K562 (cell line): ENCODE measurements around the gene TRPC1. TPM values are rescaled to one million over a fixed set of nuclear protein-coding genes. Genes with fewer than 3 reads are reported as not detected.

Source experiments
- ARID2 ChIP-seq: fragments of 450-650 bp; IDR thresholded peaks from 2 replicates; pipeline ENCODE4 v1.6.1; 2017; ENCODE audit warnings: antibody characterized with exemption, mild to moderate bottlenecking
- ETS1 ChIP-seq: conservative IDR thresholded peaks from 2 replicates; pipeline ENCODE4 v1.6.1; 2011; ENCODE audit warnings: low read depth, mild to moderate bottlenecking, low read length; ENCODE audit not compliant: control insufficient read depth
- MAZ ChIP-seq, 2 experiments: fragments of 450-650 bp in 1 of 2; sonication (generic) in 1 of 2; formaldehyde crosslinking; IDR thresholded peaks in 1 of 2; conservative IDR thresholded peaks in 1 of 2; 2 replicates each; pipeline versions ENCODE4 v1.4.0 to v1.5.0; 2020; ENCODE audit warnings: mild to moderate bottlenecking in 1 of 2, missing genetic modification reagents in 1 of 2
- polyA plus RNA-seq, 8 experiments: library from polyadenylated mRNA; depleted of rRNA in 4 of 8; stranded (reverse) in 5 of 8; unstranded in 3 of 8; fragments of >200 nt; fragmentation: Nextera tagmentation in 2 of 8; fragmentation: Illumina TruSeq in 1 of 8; extraction: Ambion mirVana in 2 of 8; extraction: Trizol in 1 of 8; gene quantifications; 2 replicates each; pipeline versions ENCODE4 v1.2.1 to v1.2.3, GENCODE V29; 2011 to 2014; ENCODE audit warnings: inconsistent platforms in 1 of 8, missing spikeins in 1 of 8
- total RNA-seq, 7 experiments: library from RNA; depleted of rRNA in 6 of 7; stranded (reverse); fragments of >200 nt in 6 of 7; fragmentation: Illumina TruSeq in 2 of 7; extraction: Trizol in 2 of 7; gene quantifications; 2 replicates each; pipeline versions ENCODE4 v1.2.1 to v1.2.3, GENCODE V29; 2011 to 2021; ENCODE audit warnings: low replicate concordance in 1 of 7
- TF ChIP-seq, protein P1 (sequence below), 2 experiments: IDR thresholded peaks in 1 of 2; conservative IDR thresholded peaks in 1 of 2; 2 replicates each; pipeline ENCODE4 v1.6.1; 2016; ENCODE audit warnings: low read depth in 2 of 2, mild to moderate bottlenecking in 1 of 2, missing compliant biosample characterization in 1 of 2, missing genetic modification characterization in 1 of 2, moderate library complexity in 1 of 2
- TF ChIP-seq, protein P2 (sequence below): fragments of 250-450 bp; sonication (Bioruptor Pico); IDR thresholded peaks from 2 replicates; pipeline ENCODE4 v1.4.0; 2020; ENCODE audit warnings: mild to moderate bottlenecking, moderate library complexity, borderline replicate concordance
- TF ChIP-seq, protein P3 (sequence below): fragments of 200-600 bp; sonication (generic); IDR thresholded peaks from one replicate; pipeline ENCODE4 v1.6.1; 2012; ENCODE audit warnings: mild to moderate bottlenecking, low read depth, low read length, inconsistent platforms

The TRPC1 gene
- total and polyA plus RNA-seq, 9 of the 15 experiments (the other 6 are each of a cell fraction or from before 2014, with no cell fraction given): 1.4 to 6.5 (median 3.0) TPM

GRCh38 chr3:142723968-142724681 is at the start of gene TRPC1 (continued):
- TF ChIP-seq, protein P1, sequence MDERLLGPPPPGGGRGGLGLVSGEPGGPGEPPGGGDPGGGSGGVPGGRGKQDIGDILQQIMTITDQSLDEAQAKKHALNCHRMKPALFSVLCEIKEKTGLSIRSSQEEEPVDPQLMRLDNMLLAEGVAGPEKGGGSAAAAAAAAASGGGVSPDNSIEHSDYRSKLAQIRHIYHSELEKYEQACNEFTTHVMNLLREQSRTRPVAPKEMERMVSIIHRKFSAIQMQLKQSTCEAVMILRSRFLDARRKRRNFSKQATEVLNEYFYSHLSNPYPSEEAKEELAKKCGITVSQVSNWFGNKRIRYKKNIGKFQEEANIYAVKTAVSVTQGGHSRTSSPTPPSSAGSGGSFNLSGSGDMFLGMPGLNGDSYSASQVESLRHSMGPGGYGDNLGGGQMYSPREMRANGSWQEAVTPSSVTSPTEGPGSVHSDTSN (CRISPR knock-in tag; IDR thresholded peaks at IDR 0.05; ENCODE audit: low read depth): no peak
- TF ChIP-seq, protein P1 (tag; conservative IDR thresholded peaks at IDR 0.05; ENCODE audit: low read depth): no peak
- TF ChIP-seq, protein P2, sequence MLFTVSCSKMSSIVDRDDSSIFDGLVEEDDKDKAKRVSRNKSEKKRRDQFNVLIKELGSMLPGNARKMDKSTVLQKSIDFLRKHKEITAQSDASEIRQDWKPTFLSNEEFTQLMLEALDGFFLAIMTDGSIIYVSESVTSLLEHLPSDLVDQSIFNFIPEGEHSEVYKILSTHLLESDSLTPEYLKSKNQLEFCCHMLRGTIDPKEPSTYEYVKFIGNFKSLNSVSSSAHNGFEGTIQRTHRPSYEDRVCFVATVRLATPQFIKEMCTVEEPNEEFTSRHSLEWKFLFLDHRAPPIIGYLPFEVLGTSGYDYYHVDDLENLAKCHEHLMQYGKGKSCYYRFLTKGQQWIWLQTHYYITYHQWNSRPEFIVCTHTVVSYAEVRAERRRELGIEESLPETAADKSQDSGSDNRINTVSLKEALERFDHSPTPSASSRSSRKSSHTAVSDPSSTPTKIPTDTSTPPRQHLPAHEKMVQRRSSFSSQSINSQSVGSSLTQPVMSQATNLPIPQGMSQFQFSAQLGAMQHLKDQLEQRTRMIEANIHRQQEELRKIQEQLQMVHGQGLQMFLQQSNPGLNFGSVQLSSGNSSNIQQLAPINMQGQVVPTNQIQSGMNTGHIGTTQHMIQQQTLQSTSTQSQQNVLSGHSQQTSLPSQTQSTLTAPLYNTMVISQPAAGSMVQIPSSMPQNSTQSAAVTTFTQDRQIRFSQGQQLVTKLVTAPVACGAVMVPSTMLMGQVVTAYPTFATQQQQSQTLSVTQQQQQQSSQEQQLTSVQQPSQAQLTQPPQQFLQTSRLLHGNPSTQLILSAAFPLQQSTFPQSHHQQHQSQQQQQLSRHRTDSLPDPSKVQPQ (CRISPR knock-in tag): no peak
- TF ChIP-seq, protein P3, sequence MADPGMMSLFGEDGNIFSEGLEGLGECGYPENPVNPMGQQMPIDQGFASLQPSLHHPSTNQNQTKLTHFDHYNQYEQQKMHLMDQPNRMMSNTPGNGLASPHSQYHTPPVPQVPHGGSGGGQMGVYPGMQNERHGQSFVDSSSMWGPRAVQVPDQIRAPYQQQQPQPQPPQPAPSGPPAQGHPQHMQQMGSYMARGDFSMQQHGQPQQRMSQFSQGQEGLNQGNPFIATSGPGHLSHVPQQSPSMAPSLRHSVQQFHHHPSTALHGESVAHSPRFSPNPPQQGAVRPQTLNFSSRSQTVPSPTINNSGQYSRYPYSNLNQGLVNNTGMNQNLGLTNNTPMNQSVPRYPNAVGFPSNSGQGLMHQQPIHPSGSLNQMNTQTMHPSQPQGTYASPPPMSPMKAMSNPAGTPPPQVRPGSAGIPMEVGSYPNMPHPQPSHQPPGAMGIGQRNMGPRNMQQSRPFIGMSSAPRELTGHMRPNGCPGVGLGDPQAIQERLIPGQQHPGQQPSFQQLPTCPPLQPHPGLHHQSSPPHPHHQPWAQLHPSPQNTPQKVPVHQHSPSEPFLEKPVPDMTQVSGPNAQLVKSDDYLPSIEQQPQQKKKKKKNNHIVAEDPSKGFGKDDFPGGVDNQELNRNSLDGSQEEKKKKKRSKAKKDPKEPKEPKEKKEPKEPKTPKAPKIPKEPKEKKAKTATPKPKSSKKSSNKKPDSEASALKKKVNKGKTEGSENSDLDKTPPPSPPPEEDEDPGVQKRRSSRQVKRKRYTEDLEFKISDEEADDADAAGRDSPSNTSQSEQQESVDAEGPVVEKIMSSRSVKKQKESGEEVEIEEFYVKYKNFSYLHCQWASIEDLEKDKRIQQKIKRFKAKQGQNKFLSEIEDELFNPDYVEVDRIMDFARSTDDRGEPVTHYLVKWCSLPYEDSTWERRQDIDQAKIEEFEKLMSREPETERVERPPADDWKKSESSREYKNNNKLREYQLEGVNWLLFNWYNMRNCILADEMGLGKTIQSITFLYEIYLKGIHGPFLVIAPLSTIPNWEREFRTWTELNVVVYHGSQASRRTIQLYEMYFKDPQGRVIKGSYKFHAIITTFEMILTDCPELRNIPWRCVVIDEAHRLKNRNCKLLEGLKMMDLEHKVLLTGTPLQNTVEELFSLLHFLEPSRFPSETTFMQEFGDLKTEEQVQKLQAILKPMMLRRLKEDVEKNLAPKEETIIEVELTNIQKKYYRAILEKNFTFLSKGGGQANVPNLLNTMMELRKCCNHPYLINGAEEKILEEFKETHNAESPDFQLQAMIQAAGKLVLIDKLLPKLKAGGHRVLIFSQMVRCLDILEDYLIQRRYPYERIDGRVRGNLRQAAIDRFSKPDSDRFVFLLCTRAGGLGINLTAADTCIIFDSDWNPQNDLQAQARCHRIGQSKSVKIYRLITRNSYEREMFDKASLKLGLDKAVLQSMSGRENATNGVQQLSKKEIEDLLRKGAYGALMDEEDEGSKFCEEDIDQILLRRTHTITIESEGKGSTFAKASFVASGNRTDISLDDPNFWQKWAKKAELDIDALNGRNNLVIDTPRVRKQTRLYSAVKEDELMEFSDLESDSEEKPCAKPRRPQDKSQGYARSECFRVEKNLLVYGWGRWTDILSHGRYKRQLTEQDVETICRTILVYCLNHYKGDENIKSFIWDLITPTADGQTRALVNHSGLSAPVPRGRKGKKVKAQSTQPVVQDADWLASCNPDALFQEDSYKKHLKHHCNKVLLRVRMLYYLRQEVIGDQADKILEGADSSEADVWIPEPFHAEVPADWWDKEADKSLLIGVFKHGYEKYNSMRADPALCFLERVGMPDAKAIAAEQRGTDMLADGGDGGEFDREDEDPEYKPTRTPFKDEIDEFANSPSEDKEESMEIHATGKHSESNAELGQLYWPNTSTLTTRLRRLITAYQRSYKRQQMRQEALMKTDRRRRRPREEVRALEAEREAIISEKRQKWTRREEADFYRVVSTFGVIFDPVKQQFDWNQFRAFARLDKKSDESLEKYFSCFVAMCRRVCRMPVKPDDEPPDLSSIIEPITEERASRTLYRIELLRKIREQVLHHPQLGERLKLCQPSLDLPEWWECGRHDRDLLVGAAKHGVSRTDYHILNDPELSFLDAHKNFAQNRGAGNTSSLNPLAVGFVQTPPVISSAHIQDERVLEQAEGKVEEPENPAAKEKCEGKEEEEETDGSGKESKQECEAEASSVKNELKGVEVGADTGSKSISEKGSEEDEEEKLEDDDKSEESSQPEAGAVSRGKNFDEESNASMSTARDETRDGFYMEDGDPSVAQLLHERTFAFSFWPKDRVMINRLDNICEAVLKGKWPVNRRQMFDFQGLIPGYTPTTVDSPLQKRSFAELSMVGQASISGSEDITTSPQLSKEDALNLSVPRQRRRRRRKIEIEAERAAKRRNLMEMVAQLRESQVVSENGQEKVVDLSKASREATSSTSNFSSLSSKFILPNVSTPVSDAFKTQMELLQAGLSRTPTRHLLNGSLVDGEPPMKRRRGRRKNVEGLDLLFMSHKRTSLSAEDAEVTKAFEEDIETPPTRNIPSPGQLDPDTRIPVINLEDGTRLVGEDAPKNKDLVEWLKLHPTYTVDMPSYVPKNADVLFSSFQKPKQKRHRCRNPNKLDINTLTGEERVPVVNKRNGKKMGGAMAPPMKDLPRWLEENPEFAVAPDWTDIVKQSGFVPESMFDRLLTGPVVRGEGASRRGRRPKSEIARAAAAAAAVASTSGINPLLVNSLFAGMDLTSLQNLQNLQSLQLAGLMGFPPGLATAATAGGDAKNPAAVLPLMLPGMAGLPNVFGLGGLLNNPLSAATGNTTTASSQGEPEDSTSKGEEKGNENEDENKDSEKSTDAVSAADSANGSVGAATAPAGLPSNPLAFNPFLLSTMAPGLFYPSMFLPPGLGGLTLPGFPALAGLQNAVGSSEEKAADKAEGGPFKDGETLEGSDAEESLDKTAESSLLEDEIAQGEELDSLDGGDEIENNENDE: no peak
- TF ChIP-seq ARID2 (no peak), ETS1 (no peak; the same call in 1 of the 2 replicates), MAZ (CRISPR knock-in tag; conservative IDR thresholded peaks at IDR 0.05 in 1 of 2, IDR thresholded peaks at IDR 0.05 in 1 of 2) (peak; percentile 18 to 24; a peak in 1 of 4 replicates)
